ENCODE data around the gene ZRANB1. TPM values are rescaled to one million over a fixed set of nuclear protein-coding genes. Genes with fewer than 3 reads are reported as not detected.
A peak's percentile ranks its signal among the peaks of the same experiment; 100 is the strongest.

Gene ZRANB1
- 10 to 100 TPM; 21.2 to 22.2 TPM for total RNA-seq
- polyA plus RNA-seq (2013, experiment 1 of 2): 13.5 TPM
- polyA plus RNA-seq (2013, experiment 2 of 2): 16.2 TPM
- 38.5 to 138 (median 84.8) reads per million in 172 experiments for total RNA-seq

DNA sequence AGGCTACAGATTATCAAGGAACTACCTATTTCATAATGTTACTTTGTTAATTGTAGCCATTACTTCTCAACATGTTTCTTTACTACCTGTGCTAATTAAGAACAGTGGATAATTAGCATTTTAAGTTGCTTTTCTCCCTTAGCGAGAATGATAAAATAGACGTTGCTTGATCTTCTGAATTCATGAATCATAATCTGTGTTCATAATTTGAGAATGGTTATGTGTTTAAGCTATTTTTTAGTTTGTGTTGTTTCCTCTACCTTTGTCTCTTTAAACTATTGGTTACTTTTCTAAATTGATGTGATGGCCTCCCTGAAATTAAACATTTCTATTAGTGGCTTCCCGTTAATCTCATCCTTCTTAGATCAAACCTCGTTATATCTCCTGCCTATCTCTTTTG is at the start of gene ZRANB1:
TSS of gene ZRANB1 (plus strand) at position 301 of the 400 bp plus-strand sequence. CDS start 371 bp downstream, outside the sequence.
- Mint-ChIP-seq H3K4me1 (ENCODE audit: low read depth) (peaks cover 69% of the 10 kb centered on the region), H3K9me3 (no peaks in the 10 kb centered on the region), H3K4me3 (peak within 1 kb of the TSS; percentile 2), H3K27ac (no peak within 1 kb of the TSS), H3K36me3 (ENCODE audit: low read depth) (peaks cover 36% of the 10 kb centered on the region), H3K27me3 (no peaks in the 10 kb centered on the region)
- no peaks in the 10 kb centered on the region for H3K27me3 ChIP-seq (ENCODE audit: control insufficient read depth in 1 of 2, insufficient read depth in 2 of 2, low read length in 2 of 2)
- ChIA-PET CTCF (no interaction called here), POLR2A (no interaction called here)
- peaks cover 14% of the 10 kb centered on the region for H3K36me3 ChIP-seq (ENCODE audit: insufficient read depth, low read length)
- ATAC-seq (ENCODE audit: poor library complexity) (no peak), DNase-seq (no peak)
- H3K4me1 ChIP-seq (ENCODE audit: insufficient read depth, low read length): peaks cover 17% of the 10 kb centered on the region
- intact Hi-C loops (cut with DNase I, micrococcal nuclease): no loop called here
- H3K27ac ChIP-seq (ENCODE audit: low read depth in 1 of 2, low read length in 2 of 2): no peak within 1 kb of the TSS
- H3K4me3 ChIP-seq (ENCODE audit: low read length): no peak within 1 kb of the TSS
- TF ChIP-seq CTCF (IDR thresholded peaks at IDR 0.05): no peak
- H3K9me3 ChIP-seq (ENCODE audit: control insufficient read depth in 1 of 2, insufficient read depth in 1 of 2, low read length in 2 of 2): no peaks in the 10 kb centered on the region

- Mint-ChIP-seq H3K9me3 (no peaks in the 10 kb centered on the region), H3K27me3 (peaks cover 8% of the 10 kb centered on the region), H3K27ac (no peak overlapping the region), H3K4me1 (ENCODE audit: low read depth) (no peaks in the 10 kb centered on the region), H3K36me3 (ENCODE audit: low read depth) (no peaks in the 10 kb centered on the region), H3K4me3 (no peak overlapping the region)
- Histone ChIP-seq H3K27ac (ENCODE audit: low read depth in 1 of 2, low read length in 2 of 2) (no peak overlapping the region), H3K9me3 (ENCODE audit: control insufficient read depth in 1 of 2, insufficient read depth in 1 of 2, low read length in 2 of 2) (no peaks in the 10 kb centered on the region), H3K4me3 (ENCODE audit: low read length) (no peak overlapping the region), H3K4me1 (ENCODE audit: insufficient read depth, low read length) (no peaks in the 10 kb centered on the region), H3K27me3 (ENCODE audit: control insufficient read depth in 1 of 2, insufficient read depth in 2 of 2, low read length in 2 of 2) (no peaks in the 10 kb centered on the region), H3K36me3 (ENCODE audit: insufficient read depth, low read length) (no peaks in the 10 kb centered on the region)
- intact Hi-C loops (cut with DNase I, micrococcal nuclease): no loop called here
- ChIA-PET CTCF (no interaction called here), POLR2A (no interaction called here)
- TF ChIP-seq CTCF (IDR thresholded peaks at IDR 0.05): no peak
- ATAC-seq (ENCODE audit: poor library complexity) (no peak), DNase-seq (no peak)
These were observed 49.0 kb upstream of the ZRANB1 start for GRCh38 chr10:124892905-124893304.

DNA sequence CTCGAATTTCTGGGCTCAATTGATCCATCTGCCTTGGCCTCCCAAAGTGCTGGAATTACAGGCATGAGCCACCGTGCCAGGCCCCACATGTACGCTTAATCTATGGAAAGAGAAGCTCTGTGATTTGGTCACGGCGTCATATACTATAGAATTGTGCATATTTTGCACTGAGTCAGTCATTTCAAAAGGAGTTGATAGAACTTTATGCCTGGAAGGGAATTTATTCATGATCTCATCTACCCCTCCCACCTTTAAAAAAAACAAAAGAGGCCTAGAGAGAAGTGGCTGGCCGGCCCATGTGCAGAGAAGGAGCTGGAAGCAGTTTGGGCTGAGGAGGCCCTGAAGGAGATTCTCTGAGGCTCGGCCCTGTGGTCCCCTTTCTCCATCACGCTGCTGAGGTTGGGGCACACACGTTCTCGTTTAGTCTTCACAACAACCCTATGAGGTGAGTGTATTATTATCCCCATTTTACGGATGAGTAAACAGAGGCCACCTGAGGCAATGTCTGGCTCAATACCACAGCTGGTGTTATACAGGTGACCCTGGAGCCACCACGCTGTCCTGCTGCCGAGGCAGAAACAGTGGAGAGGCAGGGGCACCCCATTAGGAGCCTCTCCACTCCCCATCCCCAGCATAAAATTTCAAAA is 47.2 kb upstream of the ZRANB1 start:
- POLR2A ChIA-PET: no interaction called here
- Mint-ChIP-seq H3K27me3 (peaks cover 18% of the 10 kb centered on the region), H3K4me1 (ENCODE audit: low read depth) (no peaks in the 10 kb centered on the region), H3K27ac (no peak overlapping the region), H3K4me3 (no peak overlapping the region), H3K36me3 (ENCODE audit: low read depth) (no peaks in the 10 kb centered on the region), H3K9me3 (no peaks in the 10 kb centered on the region)
- intact Hi-C loops (cut with DNase I, micrococcal nuclease): no loop called here
- no peak for TF ChIP-seq CTCF (IDR thresholded peaks at IDR 0.05)
- Histone ChIP-seq H3K4me1 (ENCODE audit: insufficient read depth, low read length) (no peaks in the 10 kb centered on the region), H3K4me3 (ENCODE audit: low read length) (no peak overlapping the region), H3K9me3 (ENCODE audit: control insufficient read depth in 1 of 2, insufficient read depth in 1 of 2, low read length in 2 of 2) (no peaks in the 10 kb centered on the region), H3K27me3 (ENCODE audit: control insufficient read depth in 1 of 2, insufficient read depth in 2 of 2, low read length in 2 of 2) (peaks cover 0 to 4% of the 10 kb centered on the region in 2 experiments), H3K36me3 (ENCODE audit: insufficient read depth, low read length) (no peaks in the 10 kb centered on the region), H3K27ac (ENCODE audit: low read depth in 1 of 2, low read length in 2 of 2) (no peak overlapping the region)
- DNase-seq (no peak), ATAC-seq (ENCODE audit: poor library complexity) (no peak)
- CTCF ChIA-PET: no interaction called here
